ENCODE results near the gene WNT3.

Gene WNT3

DNA sequence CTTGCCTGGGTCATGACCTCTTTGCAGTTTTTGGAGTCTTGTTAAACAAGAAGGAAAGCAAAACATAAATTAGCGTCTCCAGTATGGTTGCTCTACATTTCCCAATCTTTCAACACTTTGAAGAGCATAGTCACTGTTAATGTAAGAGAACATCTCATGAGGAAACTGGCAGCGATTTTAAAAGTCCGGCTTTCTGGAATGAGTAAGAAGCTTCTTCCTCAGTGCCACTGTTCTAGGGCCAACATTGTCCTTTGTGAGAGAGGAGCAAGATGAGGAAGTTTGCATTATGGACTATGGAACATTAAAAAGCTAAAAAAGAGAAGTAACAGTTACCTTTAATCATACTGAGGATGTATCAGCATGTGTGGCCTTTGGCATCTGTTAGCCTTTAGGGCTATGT, 73.1 kb downstream of the WNT3 start:
- Mint-ChIP-seq H3K27me3 (no peaks in the 10 kb centered on the region), H3K4me3 (no peak overlapping the region), H3K4me1 (ENCODE audit: low read depth) (peaks cover 25% of the 10 kb centered on the region), H3K36me3 (ENCODE audit: low read depth) (peaks cover 58% of the 10 kb centered on the region), H3K27ac (no peak overlapping the region), H3K9me3 (no peaks in the 10 kb centered on the region)
- intact Hi-C loops (cut with micrococcal nuclease): no loop called here

DNA sequence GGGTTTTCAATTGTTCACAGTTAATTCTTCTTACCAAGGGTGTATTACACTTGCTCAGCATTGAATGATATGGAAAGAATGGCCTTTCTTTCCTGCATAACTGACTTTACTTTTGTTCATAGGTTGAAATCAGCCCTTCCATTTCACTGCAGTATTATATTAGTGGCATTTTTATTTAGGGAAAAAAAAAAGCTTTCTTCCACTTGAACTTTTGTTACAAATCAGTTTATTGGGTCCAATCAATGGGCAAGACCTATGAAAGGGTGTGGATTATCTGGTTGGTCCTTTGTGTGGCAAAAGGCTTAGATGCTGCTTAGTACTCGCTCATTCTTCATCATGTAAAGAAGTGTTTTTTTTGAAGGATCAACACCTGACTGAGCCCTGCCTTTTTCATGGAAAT, 74.1 kb downstream of the WNT3 start:
- intact Hi-C loops (cut with micrococcal nuclease): no loop called here
- H3K4me3 Mint-ChIP-seq: no peak overlapping the region
- peaks cover 58% of the 10 kb centered on the region for H3K36me3 Mint-ChIP-seq (ENCODE audit: low read depth)
- peaks cover 23% of the 10 kb centered on the region for H3K4me1 Mint-ChIP-seq (ENCODE audit: low read depth)
- no peak overlapping the region for H3K27ac Mint-ChIP-seq
- no peaks in the 10 kb centered on the region for H3K9me3 Mint-ChIP-seq
- no peaks in the 10 kb centered on the region for H3K27me3 Mint-ChIP-seq

DNA sequence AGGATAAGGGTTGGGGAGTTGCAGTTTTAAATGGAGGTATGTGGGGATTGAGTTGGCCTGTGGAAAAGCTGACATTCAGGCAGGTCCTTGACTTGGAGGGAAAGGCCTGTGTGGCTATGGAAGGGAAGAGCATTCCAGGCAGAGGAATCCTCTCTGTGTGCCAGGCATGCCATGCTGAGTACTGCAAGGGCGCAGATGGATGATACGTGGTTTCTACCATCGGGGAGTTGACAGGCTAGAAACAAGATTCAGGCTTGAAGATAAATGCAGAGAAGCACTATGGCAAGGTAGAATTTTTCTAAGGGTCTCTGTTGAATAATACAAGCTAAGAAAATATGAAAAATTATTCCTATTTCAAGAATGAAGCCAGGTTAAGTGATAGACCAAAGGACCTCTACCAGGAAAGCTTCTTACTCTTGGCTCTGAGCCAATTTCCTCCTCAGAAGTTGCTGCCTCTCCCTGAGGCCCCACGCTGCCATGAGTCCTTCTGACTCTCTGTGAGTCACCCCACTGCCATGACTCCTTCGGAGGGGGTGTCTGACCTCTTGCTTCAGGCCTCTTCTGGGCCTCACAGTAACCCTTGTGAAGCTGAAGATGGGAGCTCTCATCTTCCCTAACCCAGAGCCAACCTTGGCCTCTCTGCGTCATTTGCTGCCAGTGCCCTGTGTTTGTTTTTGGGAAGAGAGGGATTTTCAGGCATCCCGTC, 75.8 kb downstream of the WNT3 start:
- Mint-ChIP-seq H3K4me1 (ENCODE audit: low read depth) (peaks cover 10% of the 10 kb centered on the region), H3K4me3 (no peak overlapping the region), H3K9me3 (no peaks in the 10 kb centered on the region), H3K27me3 (no peaks in the 10 kb centered on the region), H3K27ac (no peak overlapping the region), H3K36me3 (ENCODE audit: low read depth) (peaks cover 67% of the 10 kb centered on the region)
- intact Hi-C loops (cut with micrococcal nuclease): no loop called here

DNA sequence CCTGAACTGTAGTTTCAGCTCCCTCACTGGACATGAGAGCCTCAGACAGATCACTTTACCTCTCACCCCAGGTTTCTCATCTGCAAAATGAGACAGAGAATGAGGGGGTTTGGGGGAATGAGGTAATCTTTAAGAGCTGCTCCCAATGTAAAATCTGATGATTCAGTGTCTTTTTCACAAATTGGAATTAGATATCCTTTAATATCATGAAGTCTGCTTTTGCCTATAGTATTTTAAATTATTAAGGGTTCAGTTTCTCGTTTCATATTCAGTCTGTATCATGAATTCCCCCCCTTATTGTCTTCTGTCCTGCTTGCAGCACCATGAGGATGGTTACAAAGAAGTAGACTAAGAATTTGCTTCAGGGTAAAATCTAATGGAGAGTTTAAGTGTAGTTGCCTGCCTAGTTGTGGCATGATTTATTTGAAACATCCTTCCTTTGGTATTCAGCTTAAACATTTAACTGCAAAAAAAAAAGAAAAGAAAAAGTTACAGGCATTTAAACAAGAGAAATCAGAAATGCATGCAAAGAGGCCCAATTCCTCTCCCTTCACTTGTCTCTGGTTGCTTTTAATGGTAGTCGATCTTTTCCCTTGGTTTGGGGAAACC, 77.3 kb downstream of the WNT3 start:
- intact Hi-C loops (cut with micrococcal nuclease): no loop called here
- H3K27ac Mint-ChIP-seq: no peak overlapping the region
- H3K9me3 Mint-ChIP-seq: no peaks in the 10 kb centered on the region
- peaks cover 78% of the 10 kb centered on the region for H3K36me3 Mint-ChIP-seq (ENCODE audit: low read depth)
- H3K4me1 Mint-ChIP-seq (ENCODE audit: low read depth): peaks cover 11% of the 10 kb centered on the region
- no peaks in the 10 kb centered on the region for H3K27me3 Mint-ChIP-seq
- H3K4me3 Mint-ChIP-seq: no peak overlapping the region

DNA sequence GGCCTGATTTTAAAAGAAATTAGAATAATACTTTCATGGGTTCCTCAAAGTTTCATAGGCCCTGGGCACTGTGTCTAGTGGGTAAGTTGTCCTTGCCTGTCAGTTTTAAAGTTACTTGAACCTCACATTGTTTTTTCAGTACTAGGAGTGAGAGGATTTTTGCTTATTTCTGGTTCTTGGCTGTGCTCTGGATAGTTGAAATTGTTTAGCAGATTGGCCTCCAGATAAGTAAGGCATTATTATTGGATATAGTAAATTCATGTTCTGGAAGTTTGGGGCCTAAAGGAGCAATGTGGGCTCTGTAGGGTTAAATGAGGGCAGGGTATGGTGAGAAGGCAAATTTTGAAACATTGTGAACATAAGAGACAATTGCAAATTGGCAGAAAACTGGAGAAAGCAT, 78.5 kb downstream of the WNT3 start:
- Mint-ChIP-seq H3K9me3 (no peaks in the 10 kb centered on the region), H3K27me3 (no peaks in the 10 kb centered on the region), H3K4me1 (ENCODE audit: low read depth) (peaks cover 14% of the 10 kb centered on the region), H3K27ac (no peak overlapping the region), H3K4me3 (no peak overlapping the region), H3K36me3 (ENCODE audit: low read depth) (peaks cover 72% of the 10 kb centered on the region)
- intact Hi-C loops (cut with micrococcal nuclease): loop anchor here (10.0 kb wide), 1 partner anchor 75 kb away; the partner anchor contains the start of gene WNT3

DNA sequence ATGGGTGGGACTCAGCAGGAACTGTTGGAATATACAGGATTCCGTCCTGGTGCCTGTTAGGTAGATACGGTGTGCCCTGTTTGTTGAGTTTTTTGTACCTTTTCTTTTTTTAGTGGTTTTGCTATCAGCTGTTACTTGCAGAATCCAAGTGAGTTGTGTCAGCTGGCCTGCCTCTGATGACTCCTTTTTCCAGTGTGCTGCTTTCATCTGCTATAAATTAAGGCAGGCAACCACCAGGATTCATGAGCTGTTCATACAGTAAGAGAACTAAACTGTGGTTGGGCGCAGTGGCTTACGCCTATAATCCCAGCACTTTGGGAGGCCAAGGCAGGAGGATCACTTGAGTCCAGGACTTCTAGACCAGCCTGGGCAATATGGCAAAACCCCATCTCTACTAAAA, 79.9 kb downstream of the WNT3 start:
- Mint-ChIP-seq H3K4me3 (no peak overlapping the region), H3K27ac (no peak overlapping the region), H3K36me3 (ENCODE audit: low read depth) (peaks cover 67% of the 10 kb centered on the region), H3K4me1 (ENCODE audit: low read depth) (peaks cover 14% of the 10 kb centered on the region), H3K9me3 (no peaks in the 10 kb centered on the region), H3K27me3 (no peaks in the 10 kb centered on the region)
- intact Hi-C loops (cut with micrococcal nuclease): loop anchor here (10.0 kb wide), 1 partner anchor 76 kb away; the partner anchor contains the start of gene WNT3

DNA sequence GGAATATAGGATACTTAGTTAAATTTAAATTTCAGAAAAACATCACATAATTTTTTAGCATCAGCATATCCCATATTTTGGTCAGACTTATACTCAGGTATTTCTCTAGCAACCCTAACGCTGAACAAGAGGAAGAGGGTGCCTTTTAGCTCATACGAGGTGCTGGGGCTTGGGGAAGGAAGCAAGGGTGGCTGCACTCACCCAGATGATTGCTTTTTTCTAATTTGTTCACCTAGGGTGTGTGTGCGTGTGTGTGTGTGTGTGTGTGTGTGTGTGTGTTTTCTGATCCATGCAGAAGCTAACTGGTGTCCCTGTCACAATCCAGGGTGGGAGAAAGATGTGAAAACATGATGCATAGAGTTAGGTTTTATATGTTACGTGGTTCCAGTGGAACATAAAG, 81.2 kb downstream of the WNT3 start:
- H3K4me1 Mint-ChIP-seq (ENCODE audit: low read depth): peaks cover 9% of the 10 kb centered on the region
- no peaks in the 10 kb centered on the region for H3K9me3 Mint-ChIP-seq
- H3K27ac Mint-ChIP-seq: no peak overlapping the region
- intact Hi-C loops (cut with micrococcal nuclease): loop anchor here (10.0 kb wide), 1 partner anchor 77 kb away; the partner anchor contains the start of gene WNT3
- no peak overlapping the region for H3K4me3 Mint-ChIP-seq
- peaks cover 67% of the 10 kb centered on the region for H3K36me3 Mint-ChIP-seq (ENCODE audit: low read depth)
- no peaks in the 10 kb centered on the region for H3K27me3 Mint-ChIP-seq

DNA sequence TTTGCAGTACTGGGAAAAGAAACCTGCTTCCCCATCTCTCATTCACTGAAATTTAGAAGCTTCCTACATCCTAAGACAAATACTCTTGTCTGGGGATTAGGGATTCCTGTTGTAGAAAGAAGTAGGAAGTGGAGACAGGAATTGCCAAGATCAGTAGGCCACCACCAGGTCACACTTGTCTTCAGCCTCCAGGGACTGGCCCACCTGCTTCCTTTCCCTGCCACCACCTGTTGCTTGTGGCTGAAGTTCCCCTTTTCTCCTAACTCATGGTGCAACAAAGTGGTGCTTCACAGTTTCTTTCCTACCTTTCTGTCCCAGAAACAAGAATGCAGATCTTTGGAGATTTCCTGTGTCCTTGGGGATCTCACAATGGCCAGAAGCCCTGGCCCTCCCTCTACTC, 82.4 kb downstream of the WNT3 start:
- H3K9me3 Mint-ChIP-seq: no peaks in the 10 kb centered on the region
- no peak overlapping the region for H3K27ac Mint-ChIP-seq
- H3K4me1 Mint-ChIP-seq (ENCODE audit: low read depth): peaks cover 9% of the 10 kb centered on the region
- no peaks in the 10 kb centered on the region for H3K27me3 Mint-ChIP-seq
- intact Hi-C loops (cut with micrococcal nuclease): loop anchor here (10.0 kb wide), 1 partner anchor 79 kb away; the partner anchor contains the start of gene WNT3
- H3K4me3 Mint-ChIP-seq: no peak overlapping the region
- H3K36me3 Mint-ChIP-seq (ENCODE audit: low read depth): peaks cover 64% of the 10 kb centered on the region

DNA sequence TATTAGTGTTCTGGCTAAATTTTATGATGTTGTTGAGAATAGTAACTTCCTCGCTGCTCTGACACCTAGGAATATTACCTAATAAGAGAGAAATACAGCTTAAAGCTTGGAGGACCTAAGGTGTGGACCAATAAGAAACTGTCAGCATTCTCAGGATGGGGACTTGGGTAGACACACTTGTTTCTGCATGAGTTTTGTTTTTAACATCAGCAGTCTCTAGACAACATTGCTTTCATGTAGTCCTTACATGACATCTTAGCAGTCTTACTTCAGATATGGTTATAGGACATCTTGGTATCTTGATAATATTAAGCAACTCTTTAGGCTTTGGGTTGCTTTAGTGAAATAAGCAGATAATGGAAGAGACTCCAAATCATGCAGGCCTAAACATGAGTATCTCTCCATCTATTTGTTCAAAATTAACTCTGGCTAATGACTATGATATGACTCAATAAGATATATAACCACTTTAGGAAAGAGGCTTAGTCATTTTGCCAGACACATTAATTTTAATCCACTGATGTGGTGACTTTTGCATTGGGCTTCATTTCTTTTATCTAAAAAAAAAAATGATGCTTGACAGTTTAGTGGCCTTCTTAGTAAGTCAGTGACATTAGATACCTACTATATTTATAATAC, 84.5 kb downstream of the WNT3 start:
- Mint-ChIP-seq H3K27me3 (no peaks in the 10 kb centered on the region), H3K9me3 (no peaks in the 10 kb centered on the region), H3K4me1 (ENCODE audit: low read depth) (peaks cover 9% of the 10 kb centered on the region), H3K36me3 (ENCODE audit: low read depth) (peaks cover 59% of the 10 kb centered on the region), H3K4me3 (no peak overlapping the region), H3K27ac (no peak overlapping the region)
- intact Hi-C loops (cut with micrococcal nuclease): loop anchor here (10.0 kb wide), 1 partner anchor 81 kb away; the partner anchor contains the start of gene WNT3

DNA sequence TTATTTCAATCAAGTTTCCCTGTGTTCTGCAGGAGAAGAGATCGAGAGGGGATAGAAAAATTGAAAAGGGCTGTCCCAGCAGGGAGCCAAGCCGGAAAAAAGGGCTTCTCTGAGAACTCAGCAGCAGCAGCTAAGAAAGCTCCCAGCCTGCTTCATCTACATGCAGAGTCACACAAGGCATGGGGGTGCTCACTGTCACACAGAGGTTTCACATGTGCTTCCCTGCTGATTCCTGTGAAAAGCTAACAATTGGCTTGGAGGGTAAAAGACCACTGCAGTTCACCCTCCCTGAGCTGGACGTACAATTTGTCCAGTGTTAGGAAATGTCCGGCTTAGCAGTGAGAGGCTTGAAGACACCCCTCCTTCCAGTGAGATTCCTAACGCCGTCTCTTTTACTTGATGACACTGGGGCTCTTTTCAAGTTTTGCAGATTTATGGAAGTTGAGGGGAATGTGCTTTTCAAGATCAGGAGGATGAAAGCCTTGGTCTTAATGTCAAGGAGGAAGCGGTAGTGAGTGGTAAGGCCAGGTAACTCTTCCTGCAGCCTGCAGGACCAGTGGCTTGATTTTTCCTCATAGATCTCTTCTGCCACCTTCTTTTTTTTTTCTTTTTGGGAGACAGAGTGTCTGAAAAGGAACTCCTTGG, 85.6 kb downstream of the WNT3 start:
- Mint-ChIP-seq H3K36me3 (ENCODE audit: low read depth) (peaks cover 58% of the 10 kb centered on the region), H3K4me3 (no peak overlapping the region), H3K27me3 (no peaks in the 10 kb centered on the region), H3K27ac (no peak overlapping the region), H3K9me3 (no peaks in the 10 kb centered on the region), H3K4me1 (ENCODE audit: low read depth) (peaks cover 9% of the 10 kb centered on the region)
- intact Hi-C loops (cut with micrococcal nuclease): loop anchor here (10.0 kb wide), 1 partner anchor 82 kb away; the partner anchor contains the start of gene WNT3

DNA sequence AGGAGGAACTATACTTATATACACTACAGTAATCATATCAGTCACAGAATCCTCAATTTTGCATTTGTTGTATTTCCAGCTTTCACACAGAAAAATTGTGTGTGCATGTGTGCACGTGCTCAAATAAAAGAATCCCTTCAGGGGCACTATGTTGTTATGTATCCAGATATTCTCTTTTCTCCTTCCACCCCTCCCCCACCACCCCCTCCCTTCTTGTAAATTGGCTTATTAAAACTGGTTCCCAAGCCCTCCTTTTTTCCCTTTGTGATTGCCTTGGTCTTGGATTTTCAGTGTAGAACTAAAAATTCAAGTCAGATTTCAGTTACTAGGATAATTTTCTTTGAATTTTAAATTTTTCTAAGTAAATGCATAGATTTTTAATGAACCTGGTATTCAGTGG, 86.3 kb downstream of the WNT3 start:
- H3K9me3 Mint-ChIP-seq: no peaks in the 10 kb centered on the region
- peaks cover 9% of the 10 kb centered on the region for H3K4me1 Mint-ChIP-seq (ENCODE audit: low read depth)
- no peaks in the 10 kb centered on the region for H3K27me3 Mint-ChIP-seq
- H3K27ac Mint-ChIP-seq: no peak overlapping the region
- H3K4me3 Mint-ChIP-seq: no peak overlapping the region
- H3K36me3 Mint-ChIP-seq (ENCODE audit: low read depth): peaks cover 58% of the 10 kb centered on the region
- intact Hi-C loops (cut with micrococcal nuclease): loop anchor here (10.0 kb wide), 1 partner anchor 83 kb away; the partner anchor contains the start of gene WNT3

DNA sequence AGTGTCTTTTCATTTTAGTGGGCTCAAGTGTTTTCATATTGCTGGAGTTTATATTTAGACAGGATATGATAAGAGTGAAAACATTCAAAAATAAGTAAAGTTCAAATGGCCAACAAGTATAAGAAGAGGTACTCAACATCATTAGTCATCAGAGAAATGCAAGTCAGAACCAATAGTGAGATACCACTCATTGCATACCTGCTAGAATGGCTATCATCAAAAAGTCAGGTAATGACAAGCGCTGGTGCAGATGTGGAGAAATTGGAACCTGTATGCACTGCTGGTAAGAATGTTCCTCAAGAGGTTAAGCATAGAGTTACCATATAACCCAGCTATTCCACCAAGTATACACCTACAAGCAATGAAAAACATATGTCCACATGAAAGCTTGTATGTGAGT, 87.8 kb downstream of the WNT3 start:
- intact Hi-C loops (cut with micrococcal nuclease): loop anchor here (10.0 kb wide), 1 partner anchor 84 kb away; the partner anchor contains the start of gene WNT3
- Mint-ChIP-seq H3K9me3 (no peaks in the 10 kb centered on the region), H3K36me3 (ENCODE audit: low read depth) (peaks cover 60% of the 10 kb centered on the region), H3K27ac (no peak overlapping the region), H3K4me1 (ENCODE audit: low read depth) (peaks cover 3% of the 10 kb centered on the region), H3K4me3 (no peak overlapping the region), H3K27me3 (no peaks in the 10 kb centered on the region)

DNA sequence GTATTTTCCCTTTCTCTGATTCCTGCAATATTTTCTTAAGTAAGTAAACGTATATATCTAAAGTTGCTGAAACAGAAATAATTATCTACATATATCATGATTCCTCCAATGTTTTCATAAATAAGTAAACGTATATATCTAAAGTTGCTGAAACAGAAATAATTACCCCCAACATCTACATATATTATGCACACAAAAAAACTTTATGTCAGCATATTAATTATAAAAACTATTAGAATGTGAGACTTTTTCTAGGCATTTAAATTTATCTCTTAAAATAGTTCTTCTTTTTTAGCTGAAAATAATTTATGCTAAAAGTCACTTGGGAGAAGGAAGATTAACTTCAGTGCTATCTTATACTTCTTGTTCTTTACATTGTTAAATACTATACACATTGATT, 88.5 kb downstream of the WNT3 start:
- Mint-ChIP-seq H3K4me3 (no peak overlapping the region), H3K27me3 (no peaks in the 10 kb centered on the region), H3K36me3 (ENCODE audit: low read depth) (peaks cover 65% of the 10 kb centered on the region), H3K4me1 (ENCODE audit: low read depth) (no peaks in the 10 kb centered on the region), H3K9me3 (no peaks in the 10 kb centered on the region), H3K27ac (no peak overlapping the region)
- intact Hi-C loops (cut with micrococcal nuclease): loop anchor here (10.0 kb wide), 1 partner anchor 85 kb away; the partner anchor contains the start of gene WNT3
